Astrocyte (in vitro differentiated cells and primary cell): ENCODE measurements around the gene CD40LG.

Experiments
- CTCF ChIP-seq: IDR thresholded peaks from 2 replicates; pipeline ENCODE4 v1.5.1; 2011; ENCODE audit warnings: low read depth, mild to moderate bottlenecking, inconsistent platforms, low read length, moderate library complexity; ENCODE audit not compliant: insufficient read depth
- EZH2 ChIP-seq: IDR thresholded peaks from 2 replicates; pipeline ENCODE4 v1.6.1; 2012; ENCODE audit warnings: mild to moderate bottlenecking, low read length, inconsistent platforms; ENCODE audit not compliant: insufficient read depth

- TF ChIP-seq CTCF (no peak), EZH2 (no peak)
These were observed 5.1 kb downstream of the CD40LG start for GRCh38 chrX:136652822-136653723.
